D721Med (cell line): ENCODE data around the gene MTFR1L.
A peak's percentile ranks its signal among the peaks of the same experiment; 100 is the strongest.

Experiments used
- DNase-seq: peaks from one replicate; pipeline ENCODE4 v3.0.0; 2011; ENCODE audit warnings: low spot score; ENCODE audit not compliant: insufficient read length
- FAIRE-seq: peaks from 2 replicates; lab custom pipeline; 2011; peaks lifted over from hg19 to GRCh38; lab: Jason Lieb, UNC
- CTCF ChIP-seq: IDR thresholded peaks from 2 replicates; pipeline ENCODE4 v1.5.1; 2012; ENCODE audit warnings: mild to moderate bottlenecking, control low read depth; ENCODE audit not compliant: insufficient read depth; ENCODE audit errors: missing control alignments

MTFR1L gene

DNA sequence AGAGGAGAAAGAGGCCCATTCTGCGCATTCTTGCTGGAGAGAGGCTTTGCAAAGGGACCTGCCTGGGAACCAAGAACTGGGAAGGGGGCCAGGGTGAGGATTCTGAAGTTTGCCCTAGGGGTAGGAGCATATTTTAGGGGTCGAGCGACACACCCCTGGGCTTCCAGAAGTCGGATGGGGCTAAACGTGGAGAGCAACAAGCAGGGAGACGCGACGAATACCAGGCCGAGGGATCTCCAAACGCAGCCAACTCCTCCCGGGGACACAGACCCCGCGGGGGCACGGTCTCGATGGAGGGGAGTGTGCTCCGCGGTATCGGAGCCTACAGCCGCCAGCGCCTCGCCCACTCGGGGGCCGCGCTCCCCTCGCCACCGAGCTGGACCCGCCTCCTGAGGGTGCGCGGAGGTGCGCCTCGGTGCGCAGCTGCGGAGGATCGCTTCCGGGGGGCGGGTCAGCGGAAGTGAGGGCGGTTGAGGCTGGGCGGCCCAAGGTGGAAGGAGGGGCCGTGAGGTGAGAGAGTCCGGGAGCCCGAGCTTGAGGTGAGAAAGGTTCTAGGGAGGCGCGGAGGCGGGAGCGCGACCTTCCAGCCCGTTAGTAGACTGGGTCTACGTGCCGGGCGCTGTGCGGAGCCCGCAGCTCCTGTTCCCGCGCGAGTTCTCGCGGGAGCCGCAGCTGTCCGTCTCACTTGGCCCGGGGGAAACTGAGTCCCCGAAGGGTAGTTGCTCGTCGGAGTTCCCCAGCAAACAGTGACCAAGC, at the start of gene MTFR1L:
Gene MTFR1L (plus strand): TSS at position 464 of the 756 bp plus-strand sequence. CDS start 3,151 bp downstream, outside the sequence.
- FAIRE-seq (no peak), DNase-seq (peak; percentile 86)

DNA sequence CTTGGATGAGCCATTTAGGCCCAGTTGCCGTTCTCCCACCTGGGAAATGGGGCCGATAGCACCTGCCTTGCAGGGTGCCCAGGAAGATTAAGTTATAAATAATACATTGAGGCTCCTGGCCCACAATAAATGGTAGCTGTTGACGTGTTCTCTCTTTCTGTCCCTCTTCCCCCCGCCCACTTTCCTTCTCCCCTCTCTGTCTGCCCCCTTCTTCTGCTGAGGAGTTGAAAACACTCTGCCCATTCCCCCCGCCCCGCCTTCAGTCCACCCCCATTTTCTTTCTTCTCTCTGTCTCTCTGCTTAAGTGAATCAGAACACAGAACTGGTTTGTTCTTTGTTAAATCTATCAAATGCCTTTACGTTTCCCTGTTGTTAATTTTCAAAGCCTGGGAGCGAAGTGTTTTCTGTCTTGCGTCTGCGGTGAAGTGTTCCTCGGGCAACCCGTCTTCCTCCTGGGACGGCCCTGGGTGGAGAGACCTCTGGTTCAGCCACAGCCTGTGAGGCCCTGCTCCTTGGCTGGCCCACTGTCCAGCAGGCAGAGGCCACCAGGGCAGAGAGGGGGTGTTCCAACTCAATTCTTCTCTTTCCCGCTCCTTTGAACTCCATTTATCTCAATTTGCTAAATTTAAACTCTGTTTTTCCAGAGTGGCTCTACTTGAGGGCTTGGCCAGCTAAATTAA, 49.1 kb upstream of the MTFR1L start:
- DNase-seq (no peak), FAIRE-seq (no peak)
- TF ChIP-seq CTCF: no peak

More for the DNA sequence above, at the start of gene MTFR1L:
- TF ChIP-seq CTCF: no peak

DNA sequence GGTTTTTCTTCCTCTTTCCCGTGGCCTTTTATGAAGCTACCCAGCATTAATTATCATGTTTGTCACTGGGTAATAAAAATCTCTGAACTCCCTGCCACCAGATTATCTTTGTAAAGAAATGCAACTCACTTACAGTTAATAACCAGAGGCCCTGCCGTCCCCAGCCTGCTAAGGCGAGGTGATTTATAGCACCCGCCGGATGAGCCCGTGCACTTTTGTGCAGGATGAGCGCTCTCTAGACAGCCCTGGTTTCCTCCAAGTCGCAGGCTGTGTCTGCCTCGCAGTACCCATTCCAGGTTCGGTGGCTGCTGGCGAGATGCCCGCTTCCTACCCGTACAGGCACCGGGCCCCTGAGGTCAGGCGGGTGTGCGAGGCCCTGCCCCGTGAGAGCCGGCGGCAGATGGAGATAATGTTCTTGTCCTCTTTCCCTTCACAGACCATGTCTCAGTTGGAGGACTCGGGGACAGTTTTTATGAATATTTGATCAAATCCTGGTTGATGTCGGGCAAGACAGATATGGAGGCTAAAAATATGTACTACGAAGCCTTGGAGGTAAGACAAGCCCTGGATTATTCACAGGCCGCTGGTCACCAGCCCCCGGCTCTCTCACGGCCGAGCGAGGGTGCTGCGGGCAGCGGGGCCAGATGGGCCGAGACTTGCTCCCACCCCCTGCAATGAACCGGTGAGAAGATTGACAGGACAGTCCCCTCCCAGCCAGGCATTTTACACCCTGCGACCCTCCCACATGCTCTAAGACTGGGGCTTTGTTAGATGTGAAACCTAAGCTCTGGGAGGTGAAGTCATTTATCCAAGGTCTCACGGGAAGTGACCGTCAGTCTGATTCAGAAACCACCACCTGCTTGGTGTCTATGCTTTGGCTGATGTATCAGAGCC, 48.3 kb upstream of the MTFR1L start:
- DNase-seq (no peak), FAIRE-seq (no peak)
- no peak for TF ChIP-seq CTCF

GRCh38 chr1:25772164-25772563, 47.6 kb upstream of the MTFR1L start:
- TF ChIP-seq CTCF: no peak
- no peak for FAIRE-seq
- no peak for DNase-seq

DNA sequence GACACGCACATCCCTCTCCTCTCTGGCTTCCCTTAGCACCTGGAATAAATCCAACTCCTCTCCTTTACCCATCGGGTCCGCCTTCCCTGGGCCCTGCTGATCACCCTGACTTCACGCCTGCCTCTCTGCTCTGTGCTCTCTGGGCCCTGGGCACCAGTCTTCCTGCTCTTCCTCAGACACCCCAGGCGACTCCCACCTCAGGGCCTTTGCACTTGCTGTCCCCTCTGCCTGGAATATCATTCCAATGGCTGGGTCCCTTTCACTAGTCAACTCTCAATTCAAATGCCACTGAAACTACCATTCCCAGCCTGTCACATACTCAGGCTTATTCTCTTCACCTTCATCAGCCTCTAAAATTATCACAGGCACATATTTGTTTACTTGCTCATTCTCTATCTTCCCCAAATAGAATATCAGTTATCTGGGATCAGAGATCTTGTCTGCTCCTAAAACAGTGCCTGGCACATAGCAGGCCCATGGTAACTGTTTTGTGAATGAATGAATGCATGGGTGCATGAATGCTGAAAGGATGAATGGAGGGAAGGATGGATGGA, 47.0 kb upstream of the MTFR1L start:
- FAIRE-seq: no peak
- TF ChIP-seq CTCF: no peak
- no peak for DNase-seq

DNA sequence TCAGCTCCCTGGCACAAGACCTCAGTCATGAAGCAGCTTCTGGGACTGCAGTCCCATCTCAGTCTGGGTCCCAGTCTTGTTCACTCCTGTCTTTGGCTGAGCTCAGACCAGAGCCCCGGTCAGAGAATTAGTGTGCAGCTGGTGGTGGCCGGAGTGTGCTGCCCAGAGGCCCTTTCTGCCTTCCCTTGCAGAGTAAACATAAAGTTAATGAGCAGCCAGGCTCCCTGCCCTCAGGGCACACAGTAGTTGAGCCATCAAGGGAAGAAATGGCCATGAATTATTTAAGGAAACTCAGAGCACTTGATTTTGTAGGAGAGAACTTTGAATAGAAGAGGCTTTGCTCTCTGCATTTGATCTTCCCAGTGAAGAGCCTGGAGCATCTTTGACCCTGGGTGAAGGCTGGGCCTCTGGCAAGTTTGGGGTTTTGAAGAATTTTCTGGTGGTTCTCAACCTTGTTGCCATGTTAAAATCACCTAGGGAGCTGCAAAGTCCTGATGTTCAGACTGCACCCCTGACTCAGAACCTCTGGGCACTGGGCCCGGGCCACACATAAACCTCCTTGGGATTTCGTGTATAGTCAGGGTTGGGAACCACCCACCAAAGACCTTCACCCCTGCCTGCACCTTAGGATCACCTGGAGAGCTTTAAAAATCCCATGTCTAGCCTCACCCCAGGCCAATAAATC, 46.2 kb upstream of the MTFR1L start:
- no peak for DNase-seq
- no peak for FAIRE-seq
- TF ChIP-seq CTCF: no peak
